Peyer's patch (tissue), 4 donors: ENCODE data around the gene VSIG8.

ENCODE experiments used
- POLR2A ChIP-seq, 2 donors: fragments of 450-650 bp; IDR thresholded peaks; one replicate each; pipeline ENCODE4 v1.5.1; 2017; ENCODE audit warnings: antibody characterized with exemption in 2 of 2, mild to moderate bottlenecking in 2 of 2, moderate library complexity in 2 of 2
- TF ChIP-seq, protein P1 (sequence below), 6 experiments: fragments of 450-650 bp in 4 of 6; fragments of 200-600 bp in 2 of 6; sonication (generic) in 1 of 6; IDR thresholded peaks; one replicate each; pipeline ENCODE4 v1.5.1; 2017 to 2019; ENCODE audit warnings: antibody characterized with exemption in 6 of 6, mild to moderate bottlenecking in 3 of 6, moderate library complexity in 1 of 6

DNA sequence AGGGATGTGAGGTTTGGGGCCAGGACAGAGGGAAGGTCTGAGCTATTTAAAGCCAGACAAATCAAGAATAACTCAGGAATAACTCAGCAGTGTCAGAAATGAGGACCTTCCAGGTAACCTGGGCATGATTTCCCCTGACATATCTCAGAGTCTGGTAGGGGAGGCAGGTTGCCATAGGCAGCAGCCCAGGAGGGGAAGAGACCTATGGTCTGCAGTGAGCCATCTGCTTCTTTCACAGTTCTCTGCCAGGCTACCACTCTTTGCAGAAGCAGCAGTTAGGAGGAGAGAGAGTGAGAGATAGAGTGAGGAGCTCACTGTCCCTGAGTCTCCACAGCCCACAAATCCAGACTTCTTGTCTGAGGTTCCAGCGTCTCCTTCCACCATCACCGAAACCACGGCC is 6.3 kb upstream of the VSIG8 start:
- TF ChIP-seq, protein P1, sequence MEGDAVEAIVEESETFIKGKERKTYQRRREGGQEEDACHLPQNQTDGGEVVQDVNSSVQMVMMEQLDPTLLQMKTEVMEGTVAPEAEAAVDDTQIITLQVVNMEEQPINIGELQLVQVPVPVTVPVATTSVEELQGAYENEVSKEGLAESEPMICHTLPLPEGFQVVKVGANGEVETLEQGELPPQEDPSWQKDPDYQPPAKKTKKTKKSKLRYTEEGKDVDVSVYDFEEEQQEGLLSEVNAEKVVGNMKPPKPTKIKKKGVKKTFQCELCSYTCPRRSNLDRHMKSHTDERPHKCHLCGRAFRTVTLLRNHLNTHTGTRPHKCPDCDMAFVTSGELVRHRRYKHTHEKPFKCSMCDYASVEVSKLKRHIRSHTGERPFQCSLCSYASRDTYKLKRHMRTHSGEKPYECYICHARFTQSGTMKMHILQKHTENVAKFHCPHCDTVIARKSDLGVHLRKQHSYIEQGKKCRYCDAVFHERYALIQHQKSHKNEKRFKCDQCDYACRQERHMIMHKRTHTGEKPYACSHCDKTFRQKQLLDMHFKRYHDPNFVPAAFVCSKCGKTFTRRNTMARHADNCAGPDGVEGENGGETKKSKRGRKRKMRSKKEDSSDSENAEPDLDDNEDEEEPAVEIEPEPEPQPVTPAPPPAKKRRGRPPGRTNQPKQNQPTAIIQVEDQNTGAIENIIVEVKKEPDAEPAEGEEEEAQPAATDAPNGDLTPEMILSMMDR (IDR thresholded peaks at IDR 0.05) = no peak
- no peak for TF ChIP-seq POLR2A (IDR thresholded peaks at IDR 0.05)
